GM18873 (cell line): ENCODE data around the gene BUD23.
"Not testable (repeated sequence)": the region's sequence is repeated elsewhere in the genome, so short reads cannot be mapped to it uniquely, and the experiment has no call there.

ENCODE experiments used
- ATAC-seq: cut with Tn5 transposase; IDR thresholded peaks from one replicate; pipeline ENCODE4 v1.9.1; 2021; ENCODE audit warnings: mild to moderate bottlenecking, moderate library complexity, moderate number of reproducible peaks; ENCODE audit not compliant: unreplicated experiment, low FRiP score

BUD23 gene

GRCh38 chr7:73699370-73700068 lies 16.1 kb downstream of the BUD23 start:
- ATAC-seq = no peak

- ATAC-seq = no peak
These were observed 16.6 kb downstream of the BUD23 start for GRCh38 chr7:73700069-73700423.

GRCh38 chr7:73700581-73701134 lies 17.3 kb downstream of the BUD23 start:
- no peak for ATAC-seq

- no peak for ATAC-seq
These were observed 18.1 kb downstream of the BUD23 start for GRCh38 chr7:73701357-73701995.

- no peak for ATAC-seq
These were observed 18.8 kb downstream of the BUD23 start for GRCh38 chr7:73702226-73702625.

- ATAC-seq = no peak
These were observed 19.3 kb downstream of the BUD23 start for GRCh38 chr7:73702665-73703064.

DNA sequence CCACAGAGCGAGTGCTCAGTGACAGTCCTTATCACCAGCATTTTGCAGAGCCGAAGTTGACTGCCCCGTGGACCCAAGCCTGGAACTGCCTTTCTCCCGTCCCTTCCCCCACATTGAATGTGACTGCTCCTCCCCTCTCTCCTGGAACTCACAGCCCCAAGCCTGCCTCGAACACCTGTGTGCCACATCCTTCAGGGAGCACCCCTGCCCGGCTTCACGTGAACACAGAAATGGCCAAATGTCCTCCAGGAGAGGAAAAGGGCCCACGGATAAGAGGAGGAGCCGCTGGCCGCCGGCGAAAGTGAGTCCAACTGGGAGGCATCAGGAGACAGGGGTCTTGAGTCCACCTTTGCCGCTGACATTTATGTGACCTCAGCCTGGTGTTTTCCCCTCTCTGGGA lies 19.8 kb downstream of the BUD23 start:
- no peak for ATAC-seq

DNA sequence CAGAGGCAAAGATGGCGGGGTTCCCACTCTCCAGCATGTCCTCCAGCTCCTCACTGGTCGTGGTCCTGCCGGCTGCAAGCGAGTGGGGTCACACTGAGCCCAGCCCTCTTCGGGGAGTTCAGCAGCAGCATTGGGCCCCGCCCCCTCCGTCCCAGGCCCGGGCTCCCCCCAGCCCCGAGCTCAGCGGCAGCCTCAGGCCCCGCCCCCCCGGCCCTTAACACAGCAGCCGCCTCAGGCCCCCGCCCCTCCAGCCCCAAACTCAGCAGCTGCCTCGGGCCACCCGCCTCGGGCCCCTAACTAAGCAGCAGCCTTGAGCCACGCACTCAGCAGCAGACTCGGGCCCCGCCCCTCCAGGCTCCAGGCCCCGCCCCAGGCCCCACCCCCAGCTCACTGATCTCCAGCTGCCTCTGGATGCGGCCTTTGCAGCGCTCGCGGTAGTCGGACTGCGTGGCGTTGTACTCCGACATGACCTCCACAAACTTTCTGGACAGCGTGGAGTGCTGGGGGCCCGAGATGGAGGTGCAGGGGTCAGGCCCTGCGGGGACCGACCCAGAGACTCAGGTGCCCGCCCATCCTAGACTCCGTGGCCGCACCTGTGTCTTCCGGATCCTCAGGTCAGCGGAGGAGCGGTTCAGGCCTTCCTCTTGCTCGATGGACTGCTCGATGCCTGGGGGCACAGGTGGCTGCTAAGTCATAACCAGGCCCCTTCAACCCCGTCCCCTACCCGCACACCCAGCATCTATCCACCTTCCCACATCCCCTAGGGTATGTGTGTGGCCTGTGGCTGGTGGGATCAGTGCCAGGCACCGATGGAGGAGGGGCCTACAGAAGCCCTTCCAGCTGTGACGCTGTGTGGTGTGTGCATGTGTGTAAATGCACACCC lies 20.6 kb downstream of the BUD23 start:
- no peak for ATAC-seq

DNA sequence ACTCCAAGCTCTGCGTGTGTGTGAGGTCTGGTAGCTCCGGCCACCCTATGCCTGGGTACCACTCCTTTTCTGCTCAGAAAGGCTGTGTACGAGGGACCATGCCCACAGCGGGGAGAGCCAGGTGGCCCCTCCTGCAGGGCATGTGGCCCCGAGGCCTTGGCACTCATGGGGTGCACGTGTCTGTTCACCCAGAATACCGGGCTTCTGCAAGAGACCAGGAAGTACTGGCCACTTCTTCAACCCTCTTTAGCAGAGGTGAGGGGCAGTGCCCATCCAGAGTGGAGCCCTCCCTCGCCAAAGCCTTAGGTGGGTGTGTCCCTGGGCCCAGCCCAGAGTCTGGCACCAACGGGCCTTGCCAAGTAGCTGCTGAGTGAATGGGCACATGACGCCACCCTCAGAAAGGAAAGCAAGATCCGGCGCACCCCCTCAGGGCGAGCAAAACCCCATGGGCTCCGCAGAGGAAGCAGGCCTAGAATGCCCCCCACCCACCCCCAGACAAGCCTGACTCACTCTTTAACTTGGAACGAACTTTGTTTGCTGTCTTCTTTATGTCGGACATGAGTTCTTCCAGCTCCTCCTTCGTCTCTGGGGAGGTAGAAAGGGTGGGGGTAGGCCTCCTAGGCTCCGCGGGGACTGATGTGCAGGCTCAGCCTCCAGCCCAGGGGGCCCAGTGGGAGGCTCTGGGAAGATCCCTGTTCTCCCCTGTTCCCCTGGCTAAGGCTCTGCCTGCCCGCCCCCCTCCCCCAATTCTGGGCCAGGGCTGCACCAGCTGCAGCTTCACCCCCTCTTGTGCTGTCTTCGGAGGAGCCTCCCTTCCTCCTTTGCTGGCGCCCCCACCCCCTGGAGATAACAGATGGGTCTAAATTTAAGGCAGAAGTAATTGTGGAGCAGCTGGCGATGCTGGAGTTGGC lies 21.5 kb downstream of the BUD23 start:
- no peak for ATAC-seq

- ATAC-seq = no peak
These were observed 22.1 kb downstream of the BUD23 start for GRCh38 chr7:73705551-73705920.

GRCh38 chr7:73706126-73707044 lies 23.0 kb downstream of the BUD23 start:
- no peak for ATAC-seq

- ATAC-seq = no peak
These were observed 23.7 kb downstream of the BUD23 start for GRCh38 chr7:73707045-73707631.

DNA sequence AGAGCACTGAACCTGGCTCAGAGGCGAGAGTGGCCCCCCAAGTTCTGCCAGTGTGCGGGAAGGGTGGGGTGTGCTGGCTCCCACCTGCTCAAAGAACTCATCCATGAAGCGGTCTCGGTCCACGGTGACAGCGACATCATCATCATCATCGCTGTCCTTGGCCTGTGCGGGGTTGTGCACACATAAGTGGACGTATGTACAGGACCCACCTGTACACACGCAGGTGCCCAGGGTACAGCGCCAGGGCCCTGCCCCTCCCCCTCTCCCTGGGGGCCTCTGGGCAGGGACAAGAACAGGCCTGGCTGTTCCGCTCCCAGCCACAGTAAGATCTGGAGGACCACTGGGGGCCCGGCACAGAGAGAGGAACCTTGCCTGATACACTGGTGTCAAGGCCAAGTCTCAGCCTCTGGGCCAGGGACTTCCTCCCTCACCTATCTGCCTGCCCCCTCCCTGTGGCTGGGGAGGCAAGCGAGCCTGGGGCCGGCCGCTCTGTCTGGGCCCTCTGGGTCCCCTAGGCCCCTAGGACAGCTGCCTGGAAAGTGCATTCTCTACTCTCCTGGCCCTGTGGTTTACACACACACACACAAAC lies 25.7 kb downstream of the BUD23 start:
- no peak for ATAC-seq

- no peak for ATAC-seq
These were observed 29.4 kb downstream of the BUD23 start for GRCh38 chr7:73712773-73713172.

- not testable (repeated sequence) for ATAC-seq
These were observed 29.9 kb downstream of the BUD23 start for GRCh38 chr7:73713319-73713718.

DNA sequence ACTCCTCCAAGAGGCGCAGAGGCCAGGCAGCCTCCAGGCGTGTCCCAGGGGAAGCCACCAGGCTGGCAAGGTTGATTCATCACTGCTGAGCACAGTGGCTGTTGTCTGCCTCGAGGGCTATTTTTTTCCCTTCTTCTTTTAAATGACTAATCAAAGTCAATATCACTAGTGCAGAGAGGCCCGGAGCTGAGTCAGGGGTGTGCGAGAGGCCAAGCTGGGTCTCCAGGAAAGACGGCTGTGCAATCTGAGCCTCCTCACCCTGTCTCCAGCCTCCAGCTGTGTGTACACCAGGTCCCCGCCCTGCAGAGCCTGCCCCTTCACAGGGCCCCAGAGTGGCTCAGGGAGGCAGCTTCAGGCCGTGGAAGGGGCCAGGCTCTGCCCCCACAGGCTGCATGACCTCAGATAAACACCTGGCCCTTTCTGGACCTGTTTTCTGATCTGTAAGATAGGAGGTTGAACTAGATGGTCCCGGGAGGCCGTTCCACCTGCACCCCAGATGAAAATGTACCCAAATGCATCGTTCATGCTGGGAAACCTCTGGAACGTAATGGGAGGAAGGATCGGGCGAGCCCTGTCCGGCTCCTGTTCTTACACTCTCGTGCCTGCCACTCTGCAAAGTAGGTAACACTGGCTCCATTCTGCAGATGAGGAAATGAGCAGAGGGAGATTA lies 32.4 kb downstream of the BUD23 start:
- no peak for ATAC-seq

DNA sequence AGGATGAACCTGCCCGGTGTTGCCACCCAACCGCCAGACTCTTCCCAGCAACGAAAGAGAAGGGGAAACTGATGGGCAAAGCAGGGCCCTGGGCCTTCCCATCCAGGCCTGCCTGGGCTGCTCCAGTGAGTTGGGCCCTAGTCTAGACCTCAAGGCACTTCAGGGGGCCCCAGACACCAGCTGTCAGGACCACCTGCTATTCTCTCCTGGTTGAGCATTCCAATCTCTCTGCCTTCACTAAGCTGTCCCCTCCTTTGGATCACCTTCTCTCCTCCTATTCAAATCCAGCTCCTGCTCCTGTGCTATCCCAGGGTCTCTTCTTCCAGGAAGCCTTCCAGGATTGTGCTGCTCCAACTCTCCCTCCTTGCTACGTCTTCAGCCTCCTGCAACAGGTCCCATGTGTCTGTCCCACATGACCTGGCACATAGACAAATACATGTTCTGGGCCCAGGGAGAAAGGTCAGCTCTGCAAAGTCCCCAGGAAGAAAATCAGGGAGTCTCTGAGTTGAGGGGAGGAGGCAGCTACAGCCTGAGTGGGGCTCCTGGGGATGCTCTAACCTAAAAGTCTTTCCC lies 33.0 kb downstream of the BUD23 start:
- no peak for ATAC-seq
